ENCODE results near the gene NOL4L. TPM values are rescaled to one million over a fixed set of nuclear protein-coding genes. Genes with fewer than 3 reads are reported as not detected.

The NOL4L gene
- total RNA-seq, 1 experiment from 2014 or later, result 31.7 TPM

DNA sequence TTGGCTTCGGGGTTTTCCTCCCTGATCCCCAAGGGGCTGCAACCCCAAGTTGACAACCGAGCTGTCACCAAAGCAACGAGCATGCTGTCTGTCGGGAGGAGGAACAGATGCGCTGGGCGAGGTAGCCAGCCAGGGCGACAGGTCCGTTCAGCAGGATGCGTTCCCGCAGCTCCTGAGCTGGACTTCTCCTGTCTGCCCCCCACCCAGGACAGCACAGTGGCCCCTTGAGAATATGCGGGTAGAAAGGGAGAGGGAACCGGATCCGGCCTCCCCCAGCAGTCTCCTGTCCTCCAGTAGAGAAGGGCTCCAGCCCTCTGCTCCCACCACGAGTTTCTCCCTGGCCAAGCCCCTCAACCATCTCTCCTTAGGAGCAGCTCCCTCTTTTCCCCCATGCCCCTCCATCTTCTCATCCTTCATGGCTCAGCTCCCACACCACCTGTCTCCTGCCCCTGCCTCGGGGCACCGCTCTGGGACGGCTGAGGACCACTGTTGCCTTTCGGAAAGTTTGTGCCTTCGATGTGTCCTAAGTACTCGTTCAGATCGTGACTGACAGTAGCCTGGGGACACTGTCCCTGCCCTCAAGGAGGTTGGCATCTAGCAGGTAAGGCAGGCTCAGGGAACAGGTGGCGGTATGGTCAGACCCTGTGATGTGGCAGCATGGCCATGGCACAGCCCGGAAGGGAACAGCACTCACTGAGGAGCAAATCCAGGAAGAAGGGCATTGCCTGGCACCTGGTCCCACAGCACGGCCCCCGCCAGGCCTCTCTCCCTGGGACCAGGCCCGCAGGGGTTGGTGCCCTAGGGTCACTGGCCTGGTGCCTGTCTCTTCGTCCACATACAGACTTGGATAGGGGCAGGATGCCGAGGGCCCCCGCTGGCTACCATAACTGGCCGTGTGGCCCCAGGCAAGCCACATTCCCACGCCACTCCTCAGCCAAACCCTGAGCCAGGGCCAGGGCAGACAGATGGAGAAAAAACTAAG is 130.7 kb downstream of the NOL4L start:
- Histone ChIP-seq H2BK120ac (ENCODE audit: low read depth, low read length, poor library complexity, severe bottlenecking) (no peak overlapping the region), H3K56ac (ENCODE audit: insufficient read length, low read depth, low read length) (no peak overlapping the region), H2BK12ac (ENCODE audit: insufficient read length, low read depth, low read length) (no peak overlapping the region), H4K91ac (ENCODE audit: insufficient read length, low read depth, low read length) (no peak overlapping the region), H2AK5ac (ENCODE audit: insufficient read length, low read length) (no peak overlapping the region), H3K18ac (ENCODE audit: insufficient read length, low read depth, low read length) (no peak overlapping the region), H3T11ph (ENCODE audit: low read length) (no peak overlapping the region), H3K27me3 (ENCODE audit: insufficient read depth, low read length) (no peaks in the 10 kb centered on the region), H2AFZ (ENCODE audit: low read length) (no peak overlapping the region), H3K23ac (ENCODE audit: insufficient read length, low read depth, low read length) (no peak overlapping the region), H3K23me2 (ENCODE audit: insufficient read length, low read depth, low read length, poor library complexity, severe bottlenecking) (peaks cover 4% of the 10 kb centered on the region), H2BK20ac (ENCODE audit: low read depth, low read length, poor library complexity, severe bottlenecking) (no peak overlapping the region), H3K4ac (ENCODE audit: low read depth, low read length) (no peak overlapping the region), H2BK15ac (ENCODE audit: low read depth, low read length) (no peak overlapping the region), H4K20me1 (ENCODE audit: control insufficient read depth, insufficient read depth, insufficient read length) (no peaks in the 10 kb centered on the region), H3K79me2 (ENCODE audit: insufficient read depth, low read length) (no peaks in the 10 kb centered on the region), H4K8ac (replicated peaks; ENCODE audit: insufficient read length, low read depth, low read length) (no peak overlapping the region), H3K4me1 (ENCODE audit: insufficient read depth, low read length) (no peaks in the 10 kb centered on the region), H3K9me3 (ENCODE audit: control insufficient read depth, low read depth, low read length) (no peaks in the 10 kb centered on the region), H3K14ac (ENCODE audit: insufficient read depth, low read length) (no peak overlapping the region), H3K4me2 (ENCODE audit: insufficient read depth, insufficient read length, low read length) (no peak overlapping the region), H4K5ac (ENCODE audit: insufficient read length, low read depth, low read length) (no peak overlapping the region), H3K79me1 (ENCODE audit: insufficient read depth, low read depth, low read length, poor library complexity, severe bottlenecking) (no peaks in the 10 kb centered on the region), H3K27ac (ENCODE audit: insufficient read length, low read depth, low read length) (no peak overlapping the region), H3K9ac (ENCODE audit: extremely low read depth, insufficient read length, low read length) (no peak overlapping the region), H2BK5ac (ENCODE audit: insufficient read length, low read length) (no peak overlapping the region)
- Mint-ChIP-seq H3K27ac (no peak overlapping the region; a peak in 2 of 7 replicates), H3K36me3 (ENCODE audit: insufficient read depth in 1 of 3, low read depth in 3 of 3) (peaks cover 16 to 51% (median 44%) of the 10 kb centered on the region in 3 experiments), H3K4me1 (peaks cover 12 to 14% of the 10 kb centered on the region in 2 experiments), H3K27me3 (ENCODE audit: low read depth) (no peaks in the 10 kb centered on the region), H3K9me3 (no peaks in the 10 kb centered on the region), H3K4me3 (no peak overlapping the region; a peak in 1 of 5 replicates)
- TF ChIP-seq, protein P1, sequence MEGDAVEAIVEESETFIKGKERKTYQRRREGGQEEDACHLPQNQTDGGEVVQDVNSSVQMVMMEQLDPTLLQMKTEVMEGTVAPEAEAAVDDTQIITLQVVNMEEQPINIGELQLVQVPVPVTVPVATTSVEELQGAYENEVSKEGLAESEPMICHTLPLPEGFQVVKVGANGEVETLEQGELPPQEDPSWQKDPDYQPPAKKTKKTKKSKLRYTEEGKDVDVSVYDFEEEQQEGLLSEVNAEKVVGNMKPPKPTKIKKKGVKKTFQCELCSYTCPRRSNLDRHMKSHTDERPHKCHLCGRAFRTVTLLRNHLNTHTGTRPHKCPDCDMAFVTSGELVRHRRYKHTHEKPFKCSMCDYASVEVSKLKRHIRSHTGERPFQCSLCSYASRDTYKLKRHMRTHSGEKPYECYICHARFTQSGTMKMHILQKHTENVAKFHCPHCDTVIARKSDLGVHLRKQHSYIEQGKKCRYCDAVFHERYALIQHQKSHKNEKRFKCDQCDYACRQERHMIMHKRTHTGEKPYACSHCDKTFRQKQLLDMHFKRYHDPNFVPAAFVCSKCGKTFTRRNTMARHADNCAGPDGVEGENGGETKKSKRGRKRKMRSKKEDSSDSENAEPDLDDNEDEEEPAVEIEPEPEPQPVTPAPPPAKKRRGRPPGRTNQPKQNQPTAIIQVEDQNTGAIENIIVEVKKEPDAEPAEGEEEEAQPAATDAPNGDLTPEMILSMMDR (conservative IDR thresholded peaks at IDR 0.05), result no peak
- no CpG with 5 or more reads among the region's 31 CpGs for WGBS (ENCODE audit: extremely low coverage, insufficient read length, low lambda C conversion rate)
- DNase-seq, result no peak
